GM12891 (cell line): Measurements from ENCODE around the gene TBC1D12.

Experiments
- PAX5 ChIP-seq: IDR thresholded peaks from 2 replicates; pipeline ENCODE4 v1.6.1; 2011; ENCODE audit warnings: low read length, moderate library complexity, mild to moderate bottlenecking; ENCODE audit not compliant: insufficient read depth, severe bottlenecking
- POLR2A ChIP-seq: IDR thresholded peaks from 2 replicates; pipeline ENCODE4 v1.6.1; 2011; ENCODE audit warnings: low read depth, low read length, control low read depth
- POLR2AphosphoS5 ChIP-seq: IDR thresholded peaks from 2 replicates; pipeline ENCODE4 v1.6.1; 2011; ENCODE audit warnings: low read depth, low read length, control low read depth
- POU2F2 ChIP-seq: IDR thresholded peaks from 2 replicates; pipeline ENCODE4 v1.6.1; 2011; ENCODE audit warnings: low read depth, mild to moderate bottlenecking, control low read depth, low read length, moderate library complexity
- TAF1 ChIP-seq: IDR thresholded peaks from 2 replicates; pipeline ENCODE4 v1.6.1; 2011; ENCODE audit warnings: low read depth, low read length, control low read depth

- TF ChIP-seq POLR2A (no peak), POU2F2 (no peak), TAF1 (no peak), POLR2AphosphoS5 (no peak), PAX5 (no peak)
Observed at GRCh38 chr10:94451883-94452519, 49.7 kb downstream of the TBC1D12 start.
